Stomach (tissue), 4 donors: ENCODE data around the gene FIP1L1.

ENCODE experiments used
- CTCF ChIP-seq, 7 experiments: fragments of 450-650 bp in 4 of 7; fragments of 200-600 bp in 3 of 7; sonication (generic) in 3 of 7; IDR thresholded peaks; one replicate each; pipeline ENCODE4 v1.5.1; 2016 to 2019; ENCODE audit warnings: antibody characterized with exemption in 7 of 7, control low read depth in 2 of 7, mild to moderate bottlenecking in 1 of 7
- POLR2AphosphoS5 ChIP-seq, 3 donors: sonication (generic); formaldehyde crosslinking; IDR thresholded peaks; one replicate each; pipeline ENCODE4 v1.6.1; 2016; ENCODE audit warnings: antibody characterized with exemption in 3 of 3

GRCh38 chr4:53484911-53485657, 107.6 kb downstream of the FIP1L1 start:
- TF ChIP-seq CTCF (IDR thresholded peaks at IDR 0.05): no peak
- TF ChIP-seq POLR2AphosphoS5 (IDR thresholded peaks at IDR 0.05): no peak
